NOMO-1 treated with dmso at 0.1 percent for 144 hours (cell line): ENCODE data around the gene PYGO1.
A peak's percentile ranks its signal among the peaks of the same experiment; 100 is the strongest.
"Not testable (repeated sequence)": the region's sequence is repeated elsewhere in the genome, so short reads cannot be mapped to it uniquely, and the experiment has no call there.

Source experiments
- DNase-seq: peaks from one replicate; lab custom pipeline; 2025; ENCODE audit not compliant: unreplicated experiment; lab: John Stamatoyannopoulos, UW

PYGO1 gene

DNA sequence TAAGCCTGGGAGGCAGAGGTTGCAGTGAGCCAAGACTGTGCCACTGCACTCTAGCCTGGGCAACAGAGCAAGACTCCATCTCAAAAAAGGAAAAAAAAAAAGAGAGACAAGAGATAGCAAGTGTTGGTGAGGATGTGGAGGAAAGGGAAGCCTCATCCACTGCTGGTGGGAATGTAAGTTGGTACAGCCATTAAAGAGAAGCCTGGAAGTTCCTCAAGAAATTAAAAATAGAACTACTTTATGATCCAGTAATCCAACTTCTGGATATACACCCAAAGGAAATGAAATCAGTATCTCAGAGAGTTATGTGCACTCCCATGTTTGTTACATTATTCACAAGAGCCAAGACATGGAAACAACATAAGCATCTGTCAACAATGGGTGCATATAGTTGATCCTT lies 14.9 kb downstream of the PYGO1 start:
- DNase-seq: no peak

DNA sequence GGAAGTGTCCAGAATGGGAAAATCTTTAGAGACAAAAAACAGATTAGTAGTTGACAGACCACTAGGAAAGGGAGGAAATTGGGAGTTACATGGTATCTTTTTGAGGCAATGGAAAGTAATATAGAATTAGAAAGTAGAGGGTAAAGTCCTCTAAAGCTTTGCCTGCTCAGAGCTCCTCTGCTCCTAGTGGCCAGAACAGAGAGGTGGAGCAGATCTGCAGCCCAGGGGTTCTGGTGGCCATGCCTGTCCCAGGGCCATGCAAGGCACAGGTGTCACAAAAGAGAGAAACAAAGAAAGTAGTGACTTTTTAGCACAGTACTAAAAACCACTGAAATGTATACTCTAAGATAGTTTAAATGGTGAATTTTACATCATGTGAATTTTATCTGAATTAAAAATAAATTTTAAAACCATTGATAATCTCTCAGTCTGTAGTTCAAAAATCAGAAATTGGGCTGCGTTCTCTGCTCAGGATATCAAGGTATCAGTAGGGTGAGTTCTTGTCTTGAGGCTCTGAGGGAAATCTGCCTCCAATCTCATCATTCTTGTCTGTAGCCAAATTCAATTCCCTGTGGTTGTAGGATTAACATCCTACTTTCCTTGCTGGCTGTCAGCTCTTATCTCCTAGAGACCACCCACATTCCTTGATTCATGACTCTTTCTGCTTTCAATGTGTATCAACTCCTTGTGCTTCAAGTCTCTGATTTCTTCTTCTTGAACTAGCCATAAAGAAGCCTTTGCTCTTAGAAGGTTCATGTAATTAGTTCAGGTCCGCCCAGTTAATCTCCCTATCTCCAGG lies 23.6 kb downstream of the PYGO1 start:
- DNase-seq: no peak

DNA sequence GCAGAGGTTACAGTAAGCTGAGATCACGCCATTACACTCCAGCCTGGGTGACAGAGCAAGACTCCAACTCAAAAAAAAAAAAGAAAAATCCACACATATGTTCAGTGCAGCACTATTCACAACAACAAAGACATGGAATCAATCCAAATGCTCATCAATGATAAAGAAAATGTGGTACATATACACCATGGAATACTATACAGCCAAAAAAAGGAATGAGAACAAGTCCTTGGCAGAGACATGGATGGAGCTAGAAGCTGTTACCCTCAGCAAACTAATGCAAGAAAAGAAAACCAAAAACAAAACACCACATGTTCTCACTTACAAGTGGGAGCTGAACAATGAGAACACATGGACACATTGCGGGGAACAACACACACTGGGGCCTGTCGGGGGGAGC lies 25.5 kb downstream of the PYGO1 start:
- no peak for DNase-seq

DNA sequence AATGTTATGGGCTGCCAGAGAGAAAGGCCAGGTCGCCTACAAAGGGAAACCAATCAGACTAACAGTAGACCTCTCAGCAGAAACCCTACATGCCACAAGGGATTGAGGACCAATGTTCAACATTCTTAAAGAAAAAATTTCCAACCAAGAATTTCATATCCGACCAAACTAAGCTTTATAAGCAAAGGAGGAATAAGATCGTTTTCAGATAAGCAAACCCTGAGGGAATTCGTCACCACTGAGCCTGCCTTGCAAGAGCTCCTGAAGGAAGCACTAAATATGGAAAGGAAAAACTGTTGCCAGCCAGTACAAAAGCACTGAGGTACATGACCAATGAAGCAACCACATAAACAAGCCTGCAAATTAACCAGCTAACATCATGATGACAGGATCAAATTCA lies 33.1 kb downstream of the PYGO1 start:
- no peak for DNase-seq

DNA sequence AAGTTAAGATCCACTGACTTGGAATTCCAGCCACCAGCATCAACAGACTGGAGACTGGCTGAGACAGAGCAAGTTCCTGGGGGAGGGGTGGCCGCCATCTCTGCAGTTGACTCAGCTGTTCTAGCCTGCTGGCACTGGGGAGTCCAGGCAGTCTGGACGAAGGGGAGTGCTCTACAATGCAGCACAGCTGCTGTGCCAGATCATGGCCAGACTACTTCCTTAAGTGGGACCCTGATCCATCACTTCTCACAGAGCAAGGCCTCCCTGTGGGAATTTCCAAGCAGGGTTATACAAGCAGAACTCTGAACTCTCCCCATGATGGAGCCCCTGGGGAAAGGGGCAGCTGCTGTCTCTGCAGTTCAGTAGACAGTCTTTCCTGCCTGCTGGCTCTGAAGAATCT lies 35.2 kb downstream of the PYGO1 start:
- no peak for DNase-seq

DNA sequence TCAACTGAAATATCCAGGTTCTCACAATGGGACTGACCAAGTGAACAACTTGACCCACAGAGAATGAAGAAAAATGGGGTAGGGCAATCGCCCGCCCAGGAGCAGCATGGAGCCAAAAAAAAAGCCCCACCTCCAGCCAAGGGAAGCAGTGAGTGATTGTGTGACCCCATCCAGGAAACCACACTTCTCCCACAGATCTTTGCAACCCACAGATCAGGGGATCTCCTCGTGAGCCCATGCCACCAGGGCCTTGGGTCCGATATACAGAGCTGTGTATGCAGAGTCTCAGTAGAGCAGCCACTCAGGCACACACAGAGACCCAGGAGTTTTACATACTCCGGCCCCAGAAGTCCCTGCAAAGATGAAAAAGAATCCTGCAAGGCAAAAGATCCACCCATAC lies 35.7 kb downstream of the PYGO1 start:
- no peak for DNase-seq

DNA sequence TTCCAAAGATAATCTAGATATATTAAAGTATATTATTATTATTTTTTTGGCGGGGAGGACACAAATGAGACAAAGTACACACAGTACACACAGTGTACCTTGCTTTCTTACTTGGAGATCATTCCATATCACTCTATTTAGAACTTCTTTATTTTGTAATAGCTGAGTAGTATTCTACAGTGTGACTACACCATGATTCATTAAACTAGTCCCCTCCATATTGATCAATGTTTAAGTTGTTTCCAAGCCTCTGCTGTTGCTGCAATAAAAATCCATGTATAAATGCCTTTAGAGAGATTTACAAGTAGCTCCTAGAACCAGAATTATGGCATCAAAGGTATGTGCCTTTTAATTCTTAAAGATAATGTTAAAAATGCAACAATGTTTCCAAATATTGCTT lies 38.8 kb downstream of the PYGO1 start:
- DNase-seq: no peak

DNA sequence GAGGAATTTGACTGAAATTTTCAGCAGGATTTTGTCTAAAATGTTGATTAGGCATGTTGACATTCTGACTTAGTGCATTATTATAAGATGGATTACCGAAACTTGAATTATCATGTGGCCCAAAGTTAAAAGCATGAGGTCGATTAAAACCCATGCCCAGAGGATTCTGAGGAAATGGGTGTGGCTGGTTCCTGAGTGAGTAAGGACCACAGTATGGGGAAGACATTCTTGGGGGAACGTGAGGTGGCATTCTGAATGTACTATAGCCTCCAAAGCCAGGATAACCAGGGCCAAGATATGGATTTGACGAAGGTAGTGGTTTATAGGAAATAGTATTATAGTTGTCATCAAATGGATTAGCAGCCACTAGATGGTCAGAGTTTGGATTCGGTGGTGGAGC lies 41.4 kb downstream of the PYGO1 start:
- DNase-seq: no peak

DNA sequence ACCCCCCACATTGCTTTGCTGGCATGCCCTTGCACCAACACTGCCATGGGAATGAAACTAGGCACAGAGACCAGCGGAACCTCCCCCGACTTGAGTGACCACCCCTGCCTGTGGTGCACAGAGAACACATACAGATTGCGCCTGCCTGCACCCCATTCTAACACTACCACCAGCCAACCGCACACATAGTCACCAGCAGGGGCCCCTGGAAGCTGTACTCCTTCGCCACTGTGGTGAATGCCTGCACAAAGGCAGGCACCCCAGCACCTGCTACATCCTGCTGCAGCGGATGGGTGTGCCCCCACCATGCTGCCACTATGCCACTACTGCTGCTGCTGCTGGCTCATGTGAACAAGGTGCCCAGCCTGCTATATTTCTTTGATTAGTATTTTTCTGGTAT lies 52.7 kb downstream of the PYGO1 start:
- no peak for DNase-seq

DNA sequence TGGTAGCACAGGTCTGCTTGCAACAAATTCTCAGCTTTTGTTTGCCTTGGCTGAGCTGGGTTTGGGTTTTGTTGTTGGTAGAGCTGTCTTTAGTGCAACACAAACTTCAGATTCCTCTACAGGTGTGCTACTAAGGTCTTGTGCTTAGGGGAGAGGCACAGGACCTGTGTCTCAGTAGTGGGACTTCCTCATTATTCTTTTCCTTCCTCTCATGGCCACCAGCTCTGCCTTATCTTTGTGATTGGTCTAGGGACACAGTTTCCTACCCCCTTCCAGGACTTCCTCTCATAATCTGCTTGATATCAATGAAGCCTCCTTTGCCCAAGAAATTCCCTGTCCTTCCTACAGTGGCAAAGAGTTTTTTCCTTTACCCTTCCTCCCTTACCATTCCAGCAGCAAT lies 55.2 kb downstream of the PYGO1 start:
- no peak for DNase-seq

DNA sequence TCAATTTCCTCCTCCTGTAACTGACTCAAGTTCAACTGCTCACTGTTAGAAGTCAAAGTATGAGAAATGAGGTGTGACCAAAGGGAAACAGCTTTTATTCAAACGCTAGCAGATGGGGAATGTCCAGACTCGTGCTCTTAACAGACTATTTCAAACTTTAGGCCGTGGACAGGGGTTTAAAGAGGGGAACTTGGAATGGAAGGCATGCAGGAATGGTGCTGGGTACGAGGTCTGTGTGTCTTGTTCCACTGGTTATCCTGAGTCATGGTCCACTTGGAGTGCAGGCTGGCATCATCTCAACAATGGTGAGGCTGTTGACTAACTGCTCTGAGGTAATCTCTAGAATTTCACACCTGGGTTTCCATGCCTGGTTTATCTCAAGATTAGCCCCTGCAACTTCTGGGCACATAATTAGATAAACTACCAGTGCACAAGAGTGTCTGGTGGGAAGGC lies 57.3 kb downstream of the PYGO1 start:
- DNase-seq: no peak

DNA sequence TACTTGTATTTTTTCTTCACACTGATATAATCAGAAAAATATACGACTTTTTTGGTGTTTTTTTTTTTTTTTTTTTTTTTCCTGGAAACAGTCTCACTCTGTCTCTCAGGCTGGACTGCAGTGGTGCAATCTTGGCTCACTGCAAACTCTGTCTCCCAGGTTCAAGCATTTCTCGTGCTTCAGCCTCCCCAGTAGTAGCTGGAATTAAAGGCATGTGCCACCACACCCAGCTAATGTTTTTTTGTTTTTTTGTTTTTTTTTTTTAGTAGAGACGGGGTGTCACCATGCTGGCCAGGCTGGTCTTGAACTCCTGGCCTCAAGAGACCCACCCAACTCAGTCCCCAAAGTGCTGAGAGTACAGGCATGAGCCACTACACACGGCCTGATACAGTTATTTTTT lies 59.3 kb downstream of the PYGO1 start:
- no peak for DNase-seq

DNA sequence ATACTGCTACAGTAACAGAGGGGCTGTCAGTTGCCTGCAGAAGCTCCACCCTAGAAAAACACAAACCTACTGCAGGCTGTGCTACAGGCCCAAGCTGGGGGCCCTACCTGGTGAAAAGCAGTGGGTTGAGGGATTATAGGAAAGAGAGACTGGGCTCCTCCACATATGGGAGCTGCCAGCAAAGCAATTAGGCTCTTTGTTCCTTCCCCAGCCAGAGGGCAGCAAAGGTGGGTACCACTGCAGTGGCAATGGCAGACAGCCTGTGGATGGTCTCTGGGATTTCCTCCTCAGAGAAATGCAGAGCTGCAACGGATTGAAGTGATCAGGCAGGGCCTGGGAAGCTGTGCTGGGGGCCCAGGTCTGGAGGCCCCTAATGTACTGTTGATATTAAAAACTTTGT lies 61.0 kb downstream of the PYGO1 start:
- no peak for DNase-seq

DNA sequence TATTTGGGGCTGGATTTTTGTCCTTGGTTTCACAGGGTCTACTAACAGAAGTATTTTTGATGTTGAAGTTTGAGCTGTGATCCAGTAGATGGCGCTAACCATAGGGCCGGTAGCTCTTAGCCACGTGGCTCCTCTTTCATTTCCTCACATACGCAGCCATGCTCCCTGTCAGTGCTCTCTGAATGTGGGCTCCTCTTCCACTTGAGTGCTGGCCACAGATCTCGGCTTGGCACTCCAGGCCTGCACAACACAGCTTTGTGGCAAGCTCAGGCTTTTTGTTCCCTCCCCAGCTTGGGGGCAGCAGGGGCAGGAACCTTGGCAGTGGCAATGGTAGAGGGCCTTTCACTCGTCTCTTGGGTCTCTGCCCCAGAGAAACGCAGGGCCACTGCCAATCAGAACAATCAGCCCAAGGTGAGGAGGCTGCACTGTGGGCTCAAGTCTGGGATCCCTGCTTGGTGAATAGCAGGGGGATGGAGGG lies 61.5 kb downstream of the PYGO1 start:
- DNase-seq: peak; percentile 62

DNA sequence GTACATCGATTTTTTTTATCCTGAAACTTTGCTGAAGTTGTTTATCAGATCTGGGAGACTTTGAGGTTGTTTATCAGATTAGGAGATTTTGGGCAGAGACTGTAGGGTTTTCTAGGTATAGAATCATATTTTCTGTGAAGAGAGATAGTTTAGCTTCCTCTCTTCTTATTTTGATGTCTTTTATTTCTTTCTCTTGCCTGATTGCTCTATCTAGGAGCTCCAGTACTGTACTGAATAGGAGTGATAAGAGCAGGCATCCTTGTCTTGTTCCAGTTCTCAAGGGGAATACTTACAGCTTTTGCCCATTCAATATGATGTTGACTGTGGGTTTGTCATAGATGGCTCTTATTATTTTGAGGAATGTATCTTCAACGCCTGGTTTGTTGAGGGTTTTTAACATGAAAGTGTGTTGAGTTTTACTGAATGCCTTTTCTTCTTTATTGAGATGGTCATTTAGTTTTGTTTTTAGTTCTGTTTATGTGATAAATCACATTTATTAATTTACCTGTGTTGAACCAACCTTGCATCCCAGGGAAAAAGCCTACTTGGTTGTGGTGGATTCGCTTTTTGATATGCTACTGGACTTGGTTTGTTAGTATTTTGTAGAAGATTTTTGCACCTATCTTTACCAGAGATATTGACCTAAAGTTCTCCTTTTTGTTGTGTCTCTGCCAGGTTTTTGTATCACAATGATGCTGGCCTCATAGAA lies 65.2 kb downstream of the PYGO1 start:
- DNase-seq: no peak

DNA sequence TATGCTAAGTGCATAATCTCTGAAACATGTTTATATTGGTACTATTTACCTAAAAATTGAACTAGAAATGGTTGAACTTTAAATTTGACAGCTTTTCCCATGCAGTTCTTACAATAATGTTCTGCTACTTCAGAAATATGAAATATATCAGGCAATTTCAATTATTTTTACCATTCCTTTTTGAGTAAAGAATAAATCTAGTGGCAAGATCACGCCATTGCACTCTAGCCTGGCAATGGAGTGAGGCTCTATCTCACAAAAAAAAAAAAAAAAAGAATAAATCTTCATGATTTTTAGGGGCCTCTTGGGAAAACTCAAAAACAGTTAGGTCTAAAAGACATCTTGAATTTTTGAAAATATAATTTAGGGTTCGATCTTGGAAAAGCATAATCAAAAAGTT lies 69.5 kb downstream of the PYGO1 start:
- no peak for DNase-seq

DNA sequence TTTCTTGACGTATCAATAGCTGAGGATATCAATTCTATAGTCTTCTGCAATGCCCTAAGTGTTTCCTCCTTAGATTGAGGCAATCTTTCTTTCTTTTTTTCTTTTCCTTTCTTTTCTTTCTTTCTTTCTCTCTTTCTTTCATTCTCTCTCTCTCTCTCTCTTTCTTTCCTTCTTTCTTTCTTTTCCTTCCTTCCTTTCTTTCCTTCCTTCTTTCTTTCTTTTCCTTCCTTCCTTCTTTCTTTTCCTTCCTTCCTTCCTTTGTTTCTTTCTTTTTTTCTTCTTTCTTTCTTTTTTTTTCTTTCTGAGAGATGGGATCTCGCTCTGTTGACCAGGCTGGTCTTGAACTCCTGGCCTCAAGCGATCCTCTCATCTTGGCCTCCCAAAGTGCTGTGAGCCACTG lies 70.1 kb downstream of the PYGO1 start:
- no peak for DNase-seq

DNA sequence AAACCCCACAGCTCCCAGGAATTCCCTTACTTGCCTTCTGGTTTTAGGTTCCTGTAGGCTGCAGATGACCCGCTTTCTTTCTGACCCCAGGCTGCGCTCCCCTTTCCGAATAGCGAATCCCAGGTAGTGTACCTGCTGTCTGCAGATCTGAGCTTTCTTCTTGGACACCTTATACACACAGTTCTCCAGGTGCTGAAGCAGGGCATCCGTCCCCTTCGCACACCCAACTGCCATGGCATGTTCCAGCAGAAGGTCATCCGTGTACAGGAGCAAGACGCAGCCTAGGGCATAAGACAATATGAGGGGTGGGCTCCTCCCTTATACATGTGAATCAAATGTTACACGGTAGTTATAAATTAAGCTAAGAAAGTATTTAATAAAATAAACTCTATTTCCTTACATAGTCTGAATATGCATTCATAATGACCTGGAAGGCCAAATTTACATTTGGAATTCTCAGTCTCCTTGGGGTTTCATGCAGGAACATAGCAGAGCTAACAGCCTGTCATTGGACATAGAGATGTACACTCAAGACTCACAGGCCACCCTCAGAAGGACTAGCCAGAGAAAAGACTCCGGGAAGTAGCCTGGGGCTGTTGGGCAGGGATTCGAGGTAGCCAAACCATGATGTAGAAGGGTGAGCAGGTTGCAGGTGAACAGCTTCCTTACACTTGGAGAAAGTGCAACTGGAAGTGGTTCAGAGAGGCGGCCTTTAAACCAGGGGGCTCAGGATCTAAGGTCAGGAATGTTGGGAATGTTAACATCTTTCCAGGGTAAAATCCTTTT lies 72.0 kb downstream of the PYGO1 start:
- no peak for DNase-seq

DNA sequence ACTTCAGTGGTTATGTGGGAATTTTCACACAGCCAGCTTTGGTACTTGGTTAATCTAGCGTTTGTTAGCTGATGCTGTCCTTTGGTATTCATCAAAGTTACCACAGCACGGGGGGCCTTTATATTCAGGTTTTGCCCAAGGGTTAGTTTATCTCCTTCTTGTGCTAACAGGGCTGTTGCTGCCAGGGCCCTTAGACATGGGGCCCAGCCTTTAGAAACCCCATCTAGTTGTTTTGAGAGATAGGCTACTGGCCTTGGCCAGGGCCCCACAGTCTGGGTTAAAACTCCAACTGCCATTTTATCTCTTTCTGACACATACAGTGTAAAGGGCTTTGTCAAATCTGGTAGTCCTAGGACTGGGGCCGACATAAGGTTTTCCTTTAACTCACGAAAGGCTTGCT lies 72.7 kb downstream of the PYGO1 start:
- no peak for DNase-seq

DNA sequence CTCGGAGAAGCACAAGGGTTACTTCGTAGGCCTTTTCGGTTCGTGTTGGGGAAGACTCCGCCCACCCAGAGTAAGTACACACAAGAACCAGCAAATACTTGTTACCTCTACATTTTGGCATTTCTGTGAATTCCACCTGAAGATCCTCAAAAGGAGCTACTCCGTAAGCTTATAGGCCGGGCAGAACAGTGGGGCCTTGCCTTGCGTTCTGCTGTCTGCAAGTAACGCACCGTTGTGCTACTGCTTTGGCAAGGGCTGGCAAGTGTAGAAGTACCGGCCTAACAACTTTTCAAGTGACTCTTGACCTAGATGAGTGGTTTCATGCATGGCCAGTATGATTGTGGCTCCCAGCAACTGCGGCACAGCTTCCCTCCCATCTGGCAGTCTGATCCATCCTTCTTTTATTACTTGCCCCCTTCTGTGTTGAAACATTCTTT lies 73.7 kb downstream of the PYGO1 start:
- DNase-seq: no peak

DNA sequence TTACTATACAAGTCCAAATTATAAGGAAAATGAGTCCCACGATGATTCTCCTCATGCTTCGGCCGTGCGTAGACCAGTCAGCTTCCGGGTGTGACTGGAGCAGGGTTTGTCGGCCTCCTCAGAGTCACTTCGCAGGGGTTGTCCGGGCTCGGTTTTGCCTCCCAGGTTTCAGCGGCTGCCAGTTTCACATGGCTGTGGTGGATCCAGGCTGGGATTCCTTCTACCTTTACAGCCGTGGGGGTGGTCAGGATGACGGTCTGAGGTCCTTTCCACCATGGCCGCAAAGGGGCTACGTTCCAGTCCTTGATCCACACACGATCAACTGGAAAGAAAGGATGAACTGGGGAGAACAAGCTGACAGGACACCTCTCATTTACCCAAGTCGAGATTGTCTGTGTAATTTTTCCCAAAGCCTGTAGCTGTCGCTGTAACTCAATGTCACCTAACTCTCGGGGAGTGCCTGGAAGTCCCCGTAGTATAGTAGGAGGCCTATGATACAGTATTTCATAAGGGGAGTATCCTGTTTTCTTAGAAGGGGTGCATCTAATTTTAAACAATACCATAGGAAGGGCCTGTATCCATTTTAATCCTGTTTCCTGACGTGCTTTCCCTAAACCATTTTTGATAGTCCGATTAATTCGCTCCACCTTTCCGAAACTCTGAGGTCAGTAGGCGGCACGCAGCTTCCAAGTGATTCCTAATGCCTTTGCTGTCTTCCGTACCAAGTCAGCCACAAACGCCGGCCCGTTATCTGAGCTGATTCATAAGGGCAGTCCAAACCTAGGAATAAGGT lies 74.3 kb downstream of the PYGO1 start:
- DNase-seq: not testable (repeated sequence)
